GM12878 (cell line): ENCODE measurements around the gene SVIL. TPM values are rescaled to one million over a fixed set of nuclear protein-coding genes. Genes with fewer than 3 reads are reported as not detected.

Source experiments
- ATAC-seq: fragments of 200-7000 bp; cut with Tn5 transposase; 3 replicates; pipeline ENCODE4 v1.9.1; 2020; ENCODE audit warnings: mild to moderate bottlenecking, moderate library complexity
- BruUV-seq: library from RNA; stranded (reverse); fragments of 400-500 nt; replicated peaks from 2 replicates; lab custom pipeline; 2021; lab: Mats Ljungman, UMichigan
- CTCF ChIA-PET: fragments of 300-600 bp; sonication (Branson Sonifier 250); formaldehyde crosslinking; extraction: SDS; loops from one replicate; lab custom pipeline; 2021; ENCODE audit warnings: inconsistent platforms; lab: Yijun Ruan, JAX
- POLR2A ChIA-PET: fragments of 350-600 bp; formaldehyde crosslinking; extraction: SDS; loops from one replicate; lab custom pipeline; 2021; ENCODE audit warnings: inconsistent platforms; lab: Charles Lee
- RAD21 ChIA-PET: fragments of 300-600 bp; sonication (Branson Sonifier 250); formaldehyde crosslinking; loops from one replicate; lab custom pipeline; 2023; ENCODE audit warnings: antibody characterized with exemption; ENCODE audit not compliant: unreplicated experiment; lab: Charles Lee
- SMC1A ChIA-PET: fragments of 300-600 bp; sonication (Branson Sonifier 250); formaldehyde crosslinking; loops from one replicate; lab custom pipeline; 2023; ENCODE audit not compliant: unreplicated experiment, uncharacterized antibody; lab: Charles Lee
- DNase-seq: peaks from one replicate; pipeline ENCODE4 v3.0.0-alpha.2; 2011; ENCODE audit warnings: low read depth, low spot score
- FAIRE-seq: peaks from 3 replicates; lab custom pipeline; 2011; peaks lifted over from hg19 to GRCh38; lab: Jason Lieb, UNC
- H2AFZ ChIP-seq: 2 replicates; pipeline ENCODE4 v1.6.0; 2011; ENCODE audit warnings: low read depth, low read length, control low read depth; ENCODE audit not compliant: control insufficient read depth
- H3K27ac ChIP-seq: 2 replicates; pipeline ENCODE4 v1.5.1; 2011; ENCODE audit warnings: control low read depth; ENCODE audit not compliant: control insufficient read depth, insufficient read depth
- H3K27me3 ChIP-seq, 2 experiments: replicated peaks in 1 of 2; 2 replicates each; pipeline versions ENCODE4 v1.6.0 to v1.6.1; 2011; ENCODE audit warnings: low read length in 1 of 2; ENCODE audit not compliant: control insufficient read depth in 2 of 2, insufficient read depth in 2 of 2
- H3K36me3 ChIP-seq, 2 experiments: 2 replicates each; pipeline ENCODE4 v1.5.1; 2011; ENCODE audit warnings: low read length in 1 of 2; ENCODE audit not compliant: control insufficient read depth in 2 of 2, insufficient read depth in 2 of 2
- H3K4me1 ChIP-seq: 2 replicates; pipeline ENCODE4 v1.6.1; 2011; ENCODE audit warnings: mild to moderate bottlenecking, low read length, moderate library complexity, mixed read lengths; ENCODE audit not compliant: control insufficient read depth, insufficient read depth
- H3K4me2 ChIP-seq: 2 replicates; pipeline ENCODE4 v1.6.0; 2011; ENCODE audit warnings: control low read depth; ENCODE audit not compliant: control insufficient read depth, insufficient read depth
- H3K4me3 ChIP-seq: fragments of 200-600 bp; sonication (generic); 2 replicates; pipeline ENCODE4 v1.5.1; 2016
- H3K79me2 ChIP-seq: 2 replicates; pipeline ENCODE4 v1.6.0; 2011; ENCODE audit warnings: low read length; ENCODE audit not compliant: control insufficient read depth, insufficient read depth
- H3K9ac ChIP-seq: 2 replicates; pipeline ENCODE4 v1.8.0; 2011; ENCODE audit warnings: low read length, control low read depth, mixed read lengths; ENCODE audit not compliant: control insufficient read depth, insufficient read depth
- H3K9me3 ChIP-seq: replicated peaks from 3 replicates; pipeline ENCODE4 v1.5.1; 2011; ENCODE audit warnings: mild to moderate bottlenecking, low read length; ENCODE audit not compliant: control insufficient read depth, insufficient read depth
- H4K20me1 ChIP-seq: 2 replicates; pipeline ENCODE4 v1.6.0; 2011; ENCODE audit not compliant: control insufficient read depth, insufficient read depth
- CBX5 ChIP-seq: sonication (generic); IDR thresholded peaks from 2 replicates; pipeline ENCODE4 v1.6.1; 2016; ENCODE audit warnings: low read depth, moderate library complexity, mild to moderate bottlenecking, inconsistent platforms
- CHD1 ChIP-seq: IDR thresholded peaks from 2 replicates; pipeline ENCODE4 v1.6.1; 2012; ENCODE audit warnings: low read depth, low read length, improper control_type of control experiment
- E4F1 ChIP-seq: fragments of 450-650 bp; IDR thresholded peaks from 2 replicates; pipeline ENCODE4 v1.6.1; 2018; ENCODE audit warnings: borderline replicate concordance, mild to moderate bottlenecking; ENCODE audit not compliant: partially characterized antibody
- JUND ChIP-seq: IDR thresholded peaks from 2 replicates; pipeline ENCODE4 v1.6.1; 2012; ENCODE audit warnings: low read depth, mild to moderate bottlenecking, low read length, improper control_type of control experiment, moderate library complexity
- MYB ChIP-seq: fragments of 150-350 bp; IDR thresholded peaks from 2 replicates; pipeline ENCODE4 v1.6.1; 2014; ENCODE audit warnings: mild to moderate bottlenecking, low read depth, low read length, borderline replicate concordance
- NBN ChIP-seq: fragments of 450-650 bp; IDR thresholded peaks from 2 replicates; pipeline ENCODE4 v1.6.1; 2016
- NFYA ChIP-seq: IDR thresholded peaks from 2 replicates; pipeline ENCODE4 v1.6.1; 2011; ENCODE audit warnings: low read depth, mild to moderate bottlenecking, low read length, improper control_type of control experiment, borderline replicate concordance
- PAX5 ChIP-seq: IDR thresholded peaks from 2 replicates; pipeline ENCODE4 v1.6.1; 2011; ENCODE audit warnings: low read depth, low read length, borderline replicate concordance
- RBBP5 ChIP-seq: fragments of 200-600 bp; sonication (generic); conservative IDR thresholded peaks from 2 replicates; pipeline ENCODE4 v1.6.1; 2016
- SMAD5 ChIP-seq: IDR thresholded peaks from 2 replicates; pipeline ENCODE4 v1.6.1; 2016; ENCODE audit warnings: antibody characterized with exemption, low read depth
- SP1 ChIP-seq: IDR thresholded peaks from one replicate; pipeline ENCODE4 v1.6.1; 2011; ENCODE audit warnings: low read depth, low read length
- TAF1 ChIP-seq: IDR thresholded peaks from 2 replicates; pipeline ENCODE4 v1.6.1; 2011; ENCODE audit warnings: mild to moderate bottlenecking, low read depth, low read length, borderline replicate concordance
- YBX1 ChIP-seq: fragments of 450-650 bp; IDR thresholded peaks from 2 replicates; pipeline ENCODE4 v1.6.1; 2016; ENCODE audit warnings: antibody characterized with exemption
- WGBS: methylation state at CpG from one replicate; pipeline ENCODE4 v1.1.6; 2016; ENCODE audit warnings: low lambda C conversion rate; ENCODE audit not compliant: insufficient replicate concordance, insufficient coverage; ENCODE audit errors: missing lambda C conversion rate; 5-methylcytosine and 5-hydroxymethylcytosine counted together
- in situ Hi-C: fragments of 300-500 bp; cut with MboI; formaldehyde crosslinking; loops from 9 replicates; pipeline ENCODE4 v1.14.3; 2018; ENCODE audit warnings: mixed read lengths
- intact Hi-C: fragments of 100-400 bp; cut with micrococcal nuclease; formaldehyde crosslinking; loops from one replicate; pipeline ENCODE4 v1.14.2; 2022; ENCODE audit not compliant: unreplicated experiment
- polyA plus RNA-seq, 11 experiments: library from polyadenylated mRNA; depleted of rRNA in 4 of 11; unstranded in 6 of 11; stranded (reverse) in 5 of 11; fragments of >200 nt; fragmentation: Nextera tagmentation in 4 of 11; fragmentation: Illumina TruSeq in 1 of 11; extraction: Ambion mirVana in 4 of 11; extraction: Trizol in 1 of 11; gene quantifications; 1 replicate in 1 of 11; 2 replicates in 10 of 11; pipeline versions ENCODE4 v1.2.1 to v1.2.3, GENCODE V29; 2011 to 2016; ENCODE audit warnings: inconsistent platforms in 2 of 11, missing spikeins in 2 of 11, low read depth in 1 of 11
- total RNA-seq, 4 experiments: library from RNA; depleted of rRNA in 3 of 4; stranded (reverse); fragments of >200 nt in 3 of 4; fragmentation: Illumina TruSeq in 1 of 4; extraction: Trizol in 1 of 4; gene quantifications; 2 replicates each; pipeline versions ENCODE4 v1.2.1 to v1.2.3, GENCODE V29; 2013 to 2021

The SVIL gene
- total and polyA plus RNA-seq, 10 of the 15 experiments (the other 5 are each of a cell fraction or from before 2014, with no cell fraction given), result 0.22 to 1.9 (median 0.87) TPM

DNA sequence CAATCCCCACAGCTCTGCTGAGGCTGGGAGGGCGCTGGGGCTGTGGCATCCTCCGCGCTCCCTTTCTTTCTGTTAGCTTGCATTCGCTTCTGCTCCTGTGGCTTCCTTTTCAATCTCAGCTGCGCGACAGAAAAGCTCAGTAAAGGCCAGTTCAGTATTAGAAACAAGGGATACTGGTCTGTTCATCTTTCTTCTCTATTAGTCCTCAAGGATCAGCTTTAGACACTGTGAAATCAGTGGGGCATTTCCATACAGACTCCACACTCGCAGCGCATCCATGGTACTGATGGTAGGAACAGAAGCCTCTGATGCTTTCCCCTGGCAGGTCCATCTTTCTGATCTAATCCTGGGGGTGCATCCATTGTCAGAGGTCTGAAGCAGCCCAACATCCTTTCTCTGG lies 182.2 kb downstream of the SVIL start:
- Histone ChIP-seq H3K9me3 (no peaks in the 10 kb centered on the region), H3K4me2 (no peak overlapping the region), H3K4me1 (no peaks in the 10 kb centered on the region), H3K27ac (no peak overlapping the region), H3K36me3 (no peaks in the 10 kb centered on the region), H3K9ac (no peak overlapping the region), H3K79me2 (no peaks in the 10 kb centered on the region), H2AFZ (no peak overlapping the region), H3K27me3 (no peaks in the 10 kb centered on the region), H4K20me1 (no peaks in the 10 kb centered on the region), H3K4me3 (no peak overlapping the region)
- ATAC-seq (no peak), FAIRE-seq (no peak), DNase-seq (no peak)
- ChIA-PET CTCF (interaction anchor here (1.0 kb wide), 1 partner anchor 50 kb away, joined by 3 read pairs; no protein-coding TSS in a partner anchor), SMC1A (interaction anchor here (0.6 kb wide), 1 partner anchor 797 kb away, joined by 3 read pairs; no protein-coding TSS in a partner anchor), RAD21 (interaction anchor here (0.6 kb wide), 1 partner anchor 187 kb away, joined by 6 read pairs; no protein-coding TSS in a partner anchor), POLR2A (no interaction called here)
- intact Hi-C loops (no loop called here), in situ Hi-C loops (no loop called here)
- BruUV-seq, result no TSS peak
- TF ChIP-seq CHD1 (no peak), PAX5 (no peak), SMAD5 (no peak), NBN (no peak), RBBP5 (no peak), E4F1 (no peak), YBX1 (no peak), TAF1 (no peak), JUND (no peak), MYB (no peak), NFYA (no peak), SP1 (no peak), CBX5 (no peak)
- WGBS, result over 99% methylated on average over 8 of the region's 8 CpGs
